Measurements from ENCODE around the gene PDLIM4.

DNA sequence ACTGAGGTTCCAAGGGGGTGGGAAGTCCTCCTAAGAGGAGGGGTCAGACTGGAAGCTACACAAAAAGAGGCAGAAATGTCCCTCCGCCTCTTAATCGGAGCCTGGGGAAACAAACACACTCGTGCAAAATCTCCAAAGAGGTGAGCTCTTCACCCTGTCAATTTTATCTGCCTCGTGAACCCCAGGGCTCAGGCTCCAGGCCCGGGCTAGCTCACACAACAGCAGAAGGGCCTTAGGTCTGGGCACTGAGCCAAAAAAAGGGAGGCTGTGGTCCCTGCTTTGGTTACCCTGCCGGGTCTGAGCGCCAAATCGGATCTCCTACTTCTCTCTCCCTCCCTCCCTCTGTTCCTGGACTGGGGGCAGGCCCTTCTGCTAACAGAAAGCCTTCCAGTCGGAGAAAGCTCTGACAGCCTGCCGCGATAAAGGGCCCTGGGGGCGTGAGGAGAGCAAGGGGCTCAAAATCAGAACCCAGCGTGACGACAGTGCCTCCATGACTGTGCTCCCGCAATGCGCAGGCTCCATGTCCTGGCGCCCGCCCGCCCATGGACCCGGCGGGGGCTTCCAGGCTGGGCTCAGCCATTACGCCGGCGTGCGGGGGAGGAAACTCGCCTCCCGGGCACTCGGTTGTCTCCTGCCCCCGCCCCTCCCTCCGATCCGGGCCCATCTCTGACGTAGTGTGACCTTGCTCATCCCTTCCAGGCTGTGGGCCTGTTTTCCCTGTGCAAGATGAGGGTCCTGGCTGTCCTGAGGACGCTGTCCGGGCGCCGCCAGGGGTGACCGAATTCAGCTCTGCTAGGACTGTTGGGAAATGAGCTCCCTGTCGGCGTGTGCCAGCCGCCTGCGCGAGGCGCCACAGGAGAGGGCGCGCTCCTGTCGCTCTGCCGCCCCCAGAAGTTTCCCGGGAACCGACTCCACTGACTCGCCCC, 35.8 kb downstream of the PDLIM4 start:
- TF ChIP-seq NPAS2 (CRISPR knock-in tag; IDR thresholded peaks at IDR 0.05; ENCODE audit: borderline replicate concordance) (no peak), SREBF2 (IDR thresholded peaks at IDR 0.05) (no peak), KDM1A (IDR thresholded peaks at IDR 0.05; ENCODE audit: low read depth) (no peak), POLR2A (IDR thresholded peaks at IDR 0.05; ENCODE audit: low read length) (peak; percentile 94), RARB (CRISPR knock-in tag; IDR thresholded peaks at IDR 0.05) (no peak), MYC (IDR thresholded peaks at IDR 0.05; ENCODE audit: borderline replicate concordance, low read length) (no peak), HDAC2 (IDR thresholded peaks at IDR 0.05) (peak; percentile 21; the same call in 1 of the 2 replicates)
- TF ChIP-seq, protein P1, sequence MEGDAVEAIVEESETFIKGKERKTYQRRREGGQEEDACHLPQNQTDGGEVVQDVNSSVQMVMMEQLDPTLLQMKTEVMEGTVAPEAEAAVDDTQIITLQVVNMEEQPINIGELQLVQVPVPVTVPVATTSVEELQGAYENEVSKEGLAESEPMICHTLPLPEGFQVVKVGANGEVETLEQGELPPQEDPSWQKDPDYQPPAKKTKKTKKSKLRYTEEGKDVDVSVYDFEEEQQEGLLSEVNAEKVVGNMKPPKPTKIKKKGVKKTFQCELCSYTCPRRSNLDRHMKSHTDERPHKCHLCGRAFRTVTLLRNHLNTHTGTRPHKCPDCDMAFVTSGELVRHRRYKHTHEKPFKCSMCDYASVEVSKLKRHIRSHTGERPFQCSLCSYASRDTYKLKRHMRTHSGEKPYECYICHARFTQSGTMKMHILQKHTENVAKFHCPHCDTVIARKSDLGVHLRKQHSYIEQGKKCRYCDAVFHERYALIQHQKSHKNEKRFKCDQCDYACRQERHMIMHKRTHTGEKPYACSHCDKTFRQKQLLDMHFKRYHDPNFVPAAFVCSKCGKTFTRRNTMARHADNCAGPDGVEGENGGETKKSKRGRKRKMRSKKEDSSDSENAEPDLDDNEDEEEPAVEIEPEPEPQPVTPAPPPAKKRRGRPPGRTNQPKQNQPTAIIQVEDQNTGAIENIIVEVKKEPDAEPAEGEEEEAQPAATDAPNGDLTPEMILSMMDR (IDR thresholded peaks at IDR 0.05), result peak; percentile 20; the same call in 1 of the 3 replicates

All from A549 (cell line).